HG03432 (cell line): Measurements from ENCODE around the gene INSR.
"Not testable (repeated sequence)": the region's sequence is repeated elsewhere in the genome, so short reads cannot be mapped to it uniquely, and the experiment has no call there.

Experiments
- ATAC-seq: cut with Tn5 transposase; IDR thresholded peaks from one replicate; pipeline ENCODE4 v1.9.1; 2021; ENCODE audit warnings: mild to moderate bottlenecking, moderate library complexity; ENCODE audit not compliant: unreplicated experiment

The INSR gene

DNA sequence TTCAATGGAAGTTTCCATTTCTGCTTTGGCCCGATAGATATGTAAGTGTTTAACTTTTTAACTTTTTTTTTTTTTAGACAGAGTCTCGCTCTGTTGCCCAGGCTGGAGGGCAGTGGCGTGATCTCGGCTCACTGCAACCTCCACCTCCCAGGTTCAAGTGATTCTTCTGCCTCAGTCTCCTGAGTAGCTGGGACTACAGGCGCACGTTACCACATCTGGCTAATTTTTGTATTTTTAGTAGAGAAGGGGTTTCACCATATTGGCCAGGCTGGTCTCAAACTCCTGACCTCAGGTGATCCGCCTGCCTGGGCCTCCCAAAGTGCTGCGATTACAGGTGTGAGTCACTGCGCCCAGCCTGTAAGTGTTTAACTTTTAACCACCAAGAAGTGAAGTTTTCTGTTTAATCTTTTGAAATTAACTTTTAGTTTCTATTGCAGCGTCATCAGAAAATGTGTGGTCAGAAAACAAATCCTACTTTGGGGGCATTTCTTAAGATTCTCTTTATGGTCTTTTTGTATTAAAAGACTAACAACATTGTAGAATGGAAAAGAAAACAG lies 147.0 kb downstream of the INSR start:
- not testable (repeated sequence) for ATAC-seq

DNA sequence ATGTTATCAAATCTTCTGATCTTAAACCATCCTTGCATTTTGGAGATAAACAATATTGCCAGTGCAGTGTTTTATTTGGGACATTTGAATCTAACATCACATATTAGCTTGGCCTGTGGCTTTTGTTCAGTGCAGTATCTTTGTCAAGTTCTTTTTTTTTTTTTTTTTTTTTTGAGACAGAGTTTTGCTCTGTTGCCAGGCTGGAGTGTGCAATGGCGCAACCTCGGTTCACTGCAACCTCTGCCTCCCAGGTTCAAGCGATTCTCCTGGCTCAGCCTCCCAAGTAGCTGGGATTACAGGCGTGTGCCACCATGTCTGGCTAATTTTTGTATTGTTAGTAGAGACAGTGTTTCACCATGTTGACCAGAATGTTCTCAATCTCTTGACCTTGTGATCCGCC lies 148.1 kb downstream of the INSR start:
- ATAC-seq, result not testable (repeated sequence)

DNA sequence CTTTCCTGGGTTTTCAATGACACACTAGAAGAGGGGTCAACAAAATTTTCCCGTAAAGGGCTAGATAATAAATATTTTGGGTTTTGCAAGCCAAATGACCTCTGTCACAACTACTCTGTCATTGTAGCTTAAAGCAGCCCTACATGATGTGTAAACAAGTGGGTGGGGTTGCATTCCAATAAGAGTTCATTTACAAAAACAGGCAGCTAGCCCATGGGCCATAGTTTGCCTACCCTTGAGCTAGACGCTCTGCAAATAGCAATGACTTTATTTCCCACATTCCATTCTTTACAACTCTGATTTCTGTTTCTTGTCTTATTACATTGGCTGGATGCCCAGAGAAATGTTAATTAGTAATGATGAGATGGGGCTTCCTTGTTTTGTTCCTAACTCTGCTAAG lies 148.7 kb downstream of the INSR start:
- no peak for ATAC-seq

DNA sequence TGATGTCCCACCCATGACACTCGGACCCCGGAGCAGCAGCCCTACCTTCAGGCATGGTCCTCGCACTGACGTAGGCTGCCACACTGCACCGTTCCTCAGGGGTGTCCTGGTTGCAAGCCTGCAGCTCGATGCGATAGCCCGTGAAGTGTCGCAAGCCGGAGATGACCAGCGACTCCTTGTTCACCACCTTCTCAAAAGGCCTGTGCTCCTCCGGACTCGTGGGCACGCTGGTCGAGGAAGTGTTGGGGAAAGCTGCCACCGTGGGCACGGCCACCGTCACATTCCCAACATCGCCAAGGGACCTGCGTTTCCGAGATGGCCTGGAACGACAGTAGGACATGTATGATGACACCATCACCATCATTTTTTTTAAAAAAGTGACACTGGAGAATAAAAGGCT lies 151.4 kb downstream of the INSR start:
- no peak for ATAC-seq

DNA sequence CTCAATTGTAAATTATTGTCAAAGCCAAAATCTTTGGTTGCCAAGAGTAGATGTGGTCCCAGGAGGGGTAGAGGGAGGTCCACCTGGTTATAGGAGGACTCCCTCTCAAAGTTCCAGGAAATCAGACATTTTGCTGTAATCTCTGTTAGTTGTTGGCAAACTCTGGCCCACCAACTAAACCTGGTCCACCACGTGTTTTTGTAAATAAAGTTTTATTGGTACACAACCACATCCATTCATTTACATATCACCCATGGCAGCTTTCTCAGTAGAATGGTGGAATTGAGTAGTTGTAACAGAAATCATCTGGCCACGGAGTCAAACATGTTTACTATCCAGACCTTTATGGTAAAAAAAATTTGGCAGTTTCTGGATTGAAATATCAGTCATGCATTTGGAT lies 154.1 kb downstream of the INSR start:
- ATAC-seq, result no peak

DNA sequence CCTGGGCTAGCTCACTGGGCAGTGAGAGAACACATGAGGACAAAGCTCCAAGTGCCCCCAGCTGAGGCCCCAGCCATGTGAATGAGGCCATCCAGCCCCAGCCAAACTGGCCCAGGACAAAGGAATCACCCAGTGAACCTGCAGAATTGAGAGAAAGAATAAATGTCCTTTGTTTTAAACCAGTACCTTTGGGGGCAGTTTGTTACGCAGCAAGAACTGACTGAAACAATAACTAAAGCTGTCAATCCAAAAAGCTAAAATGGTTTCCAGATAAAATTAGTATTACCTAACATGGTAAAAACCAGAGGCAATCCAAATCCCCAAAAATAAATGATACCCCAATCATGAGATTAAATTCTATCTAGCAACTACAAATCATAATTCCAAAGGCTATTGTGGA lies 155.1 kb downstream of the INSR start:
- ATAC-seq, result no peak

DNA sequence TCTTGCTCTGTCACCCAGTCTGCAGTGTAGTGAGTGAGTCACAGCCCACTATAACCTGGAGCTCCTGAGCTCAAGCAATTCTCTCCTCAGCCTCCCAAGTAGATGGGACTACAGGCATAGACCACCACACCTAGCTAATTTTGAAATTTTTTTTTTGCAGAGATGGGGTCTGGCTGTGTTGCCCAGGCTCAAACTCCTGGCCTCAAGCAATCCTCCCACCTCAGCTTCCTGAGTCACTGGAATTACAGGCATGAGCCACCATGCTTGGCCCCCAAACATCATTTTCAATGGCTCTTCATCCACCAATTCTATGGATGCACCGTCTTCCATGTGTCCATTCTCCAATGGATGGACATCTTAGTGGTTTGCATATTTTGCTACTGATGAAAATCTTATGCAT lies 155.8 kb downstream of the INSR start:
- ATAC-seq, result no peak

DNA sequence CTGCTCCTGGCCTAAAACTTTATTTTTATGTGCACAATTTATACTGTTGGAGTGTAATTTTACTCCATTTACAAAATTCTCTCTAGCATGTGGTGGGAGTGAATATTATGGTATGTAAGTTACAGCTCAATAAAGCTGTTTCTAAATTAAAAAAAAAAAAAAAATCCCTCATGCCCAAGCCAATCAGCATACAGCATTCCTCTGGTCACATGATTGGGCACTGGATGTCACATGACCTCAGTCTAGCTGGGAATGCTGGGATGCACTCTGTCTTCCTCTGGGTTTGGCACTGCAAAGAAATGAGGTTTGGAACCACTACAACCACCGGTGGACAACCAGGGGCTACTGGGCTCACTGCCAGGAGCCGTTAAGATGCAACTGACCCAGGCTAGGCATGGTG lies 157.1 kb downstream of the INSR start:
- no peak for ATAC-seq

DNA sequence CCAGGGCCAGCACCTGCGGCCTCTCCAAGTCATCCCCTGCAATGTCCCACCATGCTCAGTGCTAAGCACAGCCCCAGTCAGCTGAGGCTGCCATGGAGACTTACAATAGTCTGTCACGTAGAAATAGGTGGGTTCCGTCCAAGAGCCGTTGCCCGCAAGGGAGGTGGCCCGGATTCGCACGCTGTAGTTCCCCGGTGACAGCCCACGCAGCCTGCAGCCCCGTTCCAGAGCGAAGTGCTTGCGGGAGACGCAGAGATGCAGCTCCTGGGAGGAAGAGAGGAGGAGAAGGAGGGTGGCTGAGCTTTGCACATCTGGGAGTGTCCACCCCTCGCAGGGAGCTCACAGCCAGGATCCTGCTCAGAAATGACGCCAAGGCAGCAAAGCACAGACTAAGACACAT lies 162.2 kb downstream of the INSR start:
- no peak for ATAC-seq

DNA sequence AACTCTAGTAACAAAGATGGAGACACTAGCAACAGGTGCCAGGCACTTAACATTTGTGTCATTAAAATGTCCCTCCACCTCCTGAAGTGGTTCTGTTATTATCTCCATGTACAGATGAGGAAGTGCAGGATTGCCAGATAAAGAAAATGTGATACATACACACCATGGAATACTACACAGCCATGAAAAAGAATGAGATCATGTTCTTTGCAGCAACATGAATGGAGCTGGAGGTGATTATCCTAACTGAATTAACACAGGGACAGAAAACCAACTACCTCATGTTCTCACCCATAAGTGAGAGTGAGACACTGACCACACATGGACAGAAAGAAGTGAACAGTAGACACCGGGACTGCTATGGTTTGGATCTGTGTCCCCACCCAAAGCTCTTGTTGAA lies 164.2 kb downstream of the INSR start:
- ATAC-seq, result no peak

DNA sequence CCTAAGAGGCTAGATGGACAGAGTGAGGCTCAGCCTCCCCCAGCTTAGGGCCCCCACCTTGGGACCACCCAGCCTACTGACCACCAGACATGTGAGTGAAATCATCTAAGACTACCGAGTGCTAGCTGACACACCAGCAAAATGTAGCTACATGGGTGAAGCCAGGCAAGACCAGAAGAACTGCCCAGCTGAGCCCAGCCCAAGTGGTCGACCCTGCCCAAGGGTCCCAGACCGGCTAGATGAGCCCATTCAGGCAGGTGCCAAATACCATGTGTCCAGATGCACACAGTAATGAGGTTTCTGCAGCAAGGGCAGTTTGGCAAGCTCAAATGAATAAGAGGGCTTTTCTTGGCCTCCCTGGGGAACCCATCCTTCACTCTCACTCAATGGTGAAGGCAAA lies 168.1 kb downstream of the INSR start:
- no peak for ATAC-seq

DNA sequence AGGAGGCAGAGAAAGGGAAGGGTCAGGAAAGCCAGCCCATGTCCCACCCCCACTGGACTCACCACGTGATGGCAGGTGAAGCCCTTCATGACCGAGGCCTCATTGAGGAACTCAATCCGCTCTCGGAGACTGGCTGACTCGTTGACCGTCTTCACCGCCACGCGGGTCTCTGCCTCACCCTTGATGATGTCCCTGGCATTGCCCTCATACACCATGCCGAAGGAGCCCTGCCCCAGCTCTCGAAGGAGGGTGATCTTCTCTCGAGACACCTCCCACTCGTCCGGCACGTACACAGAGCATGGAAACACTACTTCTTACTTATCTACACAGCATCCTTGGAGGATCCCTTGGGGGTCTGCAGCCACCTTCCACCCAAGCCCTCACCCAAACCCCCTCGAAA lies 169.0 kb downstream of the INSR start:
- ATAC-seq, result no peak

DNA sequence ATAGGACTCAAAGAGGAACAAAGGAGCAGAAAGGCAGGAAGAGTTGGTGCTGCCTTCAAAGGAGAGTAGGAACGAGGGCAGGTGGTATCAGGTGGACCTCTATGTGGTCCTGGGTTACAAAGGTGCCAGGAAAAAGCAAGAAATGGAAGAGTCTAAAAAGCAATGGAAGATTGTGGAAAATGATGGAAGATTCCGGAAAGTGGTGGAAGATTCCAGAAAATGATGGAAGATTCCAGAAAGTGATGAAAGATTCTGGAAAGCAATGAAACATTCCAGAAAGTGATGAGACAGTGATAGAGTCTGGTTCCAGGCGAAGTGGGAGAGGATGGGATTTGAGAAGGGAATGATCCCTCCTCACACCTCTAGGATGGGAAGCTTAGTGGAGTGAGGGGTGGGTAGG lies 169.4 kb downstream of the INSR start:
- no peak for ATAC-seq

DNA sequence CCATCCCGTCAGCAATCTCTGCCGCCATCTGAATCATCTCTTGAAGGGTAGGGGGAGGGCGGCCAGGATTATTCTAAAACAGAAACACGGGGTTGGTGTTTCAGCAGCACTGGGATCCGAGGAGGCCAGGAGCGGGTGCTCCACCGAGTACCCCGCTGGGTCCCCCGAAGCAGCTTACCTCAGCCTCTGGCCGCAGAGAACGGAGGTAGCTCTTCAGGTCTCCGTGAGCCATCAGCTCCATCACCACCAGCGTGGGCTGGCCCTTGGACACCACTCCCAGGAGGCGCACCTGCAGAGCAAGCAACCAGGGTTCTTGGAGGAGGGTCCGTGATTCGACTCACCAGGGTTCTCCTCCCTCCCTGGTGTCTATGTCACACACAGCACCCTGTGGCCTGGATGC lies 171.5 kb downstream of the INSR start:
- no peak for ATAC-seq

DNA sequence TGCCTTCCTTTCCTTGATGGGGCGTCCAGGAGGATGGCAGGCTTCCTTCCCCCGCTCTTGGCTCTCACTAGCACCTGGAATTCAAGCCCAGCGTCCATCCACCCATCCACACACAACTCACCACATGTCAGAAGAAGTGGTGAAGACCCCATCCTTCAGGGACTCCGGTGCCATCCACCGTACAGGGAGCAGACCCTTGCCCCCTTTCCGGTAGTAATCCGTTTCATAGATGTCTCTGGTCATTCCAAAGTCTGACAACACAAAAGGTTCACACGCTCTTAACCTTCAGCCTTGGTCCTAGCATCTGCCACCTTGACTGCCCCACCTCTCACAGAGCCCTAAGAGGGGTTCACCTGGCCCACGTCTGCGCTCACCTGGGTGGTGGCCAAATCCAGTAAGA lies 173.7 kb downstream of the INSR start:
- no peak for ATAC-seq

DNA sequence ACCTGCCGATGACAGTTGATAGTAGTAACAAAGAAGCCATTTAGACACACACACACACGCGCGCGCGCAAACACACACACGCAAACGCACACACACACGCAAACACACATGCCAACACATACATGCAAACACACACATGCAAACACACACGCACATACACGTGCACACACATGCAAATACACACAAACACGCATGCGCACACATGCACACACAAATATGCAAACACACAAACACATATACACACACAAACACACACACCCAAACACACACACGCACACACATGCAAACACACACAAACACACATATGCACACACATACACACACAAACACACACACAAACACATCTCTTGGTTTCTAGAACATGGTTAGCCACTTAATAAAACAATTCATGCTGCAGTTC lies 174.6 kb downstream of the INSR start:
- no peak for ATAC-seq

DNA sequence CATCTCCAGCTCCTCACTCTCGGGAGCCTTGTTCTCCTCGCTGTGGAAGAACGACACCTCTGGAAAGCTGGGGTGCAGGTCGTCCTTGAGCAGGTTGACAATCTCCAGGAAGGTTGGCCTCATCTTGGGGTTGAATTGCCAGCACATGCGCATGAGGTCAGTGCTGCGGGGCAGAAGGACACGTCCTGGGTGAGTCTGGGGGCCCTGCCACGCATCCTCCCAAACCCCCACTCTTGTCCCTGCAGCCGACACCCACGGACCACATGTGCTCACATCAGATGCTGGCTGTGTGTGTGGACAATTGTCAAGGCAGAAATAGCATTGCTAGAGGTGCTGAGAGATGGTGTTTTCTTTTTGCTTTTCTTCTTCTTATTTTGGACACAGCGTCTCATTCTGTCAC lies 177.0 kb downstream of the INSR start:
- ATAC-seq, result no peak

DNA sequence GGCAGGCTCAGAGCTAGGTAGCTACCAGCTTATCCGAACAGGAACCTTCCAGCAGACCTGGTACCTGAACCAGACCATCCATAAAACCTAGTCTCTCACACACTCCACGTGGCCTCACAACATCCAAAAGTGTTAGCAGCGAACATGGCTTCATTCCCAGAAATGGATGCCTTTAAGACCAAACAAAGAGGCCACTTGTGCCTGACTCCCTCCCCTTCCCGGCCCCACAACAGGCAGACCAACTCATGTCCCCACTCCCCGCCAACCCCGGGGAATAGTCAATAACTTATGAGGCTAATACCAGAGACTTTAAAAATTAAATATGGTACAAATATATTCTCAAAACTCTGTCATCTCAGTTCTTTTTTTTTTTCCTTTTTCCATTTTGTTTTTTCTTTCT lies 178.5 kb downstream of the INSR start:
- ATAC-seq, result no peak

DNA sequence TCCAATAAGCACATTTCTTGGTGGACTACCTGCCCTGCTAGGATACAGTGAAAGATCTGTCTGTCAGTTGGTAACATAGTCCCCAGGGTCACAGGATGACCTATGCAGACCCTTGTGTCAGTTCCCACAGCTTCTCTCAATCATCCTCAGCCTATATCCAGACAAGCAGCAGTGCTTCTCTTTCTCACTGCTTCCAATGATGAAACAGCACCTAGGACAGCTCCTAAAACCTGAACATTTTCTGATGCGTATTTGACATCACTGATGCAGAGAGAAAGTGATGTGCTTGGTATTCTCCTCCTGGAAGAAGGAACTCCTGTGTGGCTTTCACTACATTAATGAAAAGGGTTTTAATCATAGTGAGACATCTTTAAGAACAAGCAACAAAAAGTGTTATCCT lies 181.0 kb downstream of the INSR start:
- ATAC-seq, result no peak

DNA sequence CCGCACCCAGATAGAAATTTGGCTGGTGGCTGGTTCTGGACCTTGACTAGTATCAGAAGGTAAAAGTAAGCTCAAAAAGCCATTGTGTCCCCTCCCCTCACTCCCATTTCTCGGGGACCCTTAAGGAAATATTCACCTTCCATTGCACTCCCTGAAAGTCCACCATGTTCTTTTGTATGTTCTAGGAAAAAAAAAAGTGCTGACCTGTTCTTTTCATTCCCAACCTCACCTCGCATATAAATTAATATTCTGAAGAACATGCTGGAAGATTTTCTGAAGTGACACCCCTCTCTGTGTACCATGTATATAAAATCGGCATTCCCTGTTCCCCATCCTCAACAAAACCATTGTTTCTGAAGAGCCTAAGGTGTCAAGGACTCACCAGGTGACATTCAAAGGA lies 181.5 kb downstream of the INSR start:
- no peak for ATAC-seq

DNA sequence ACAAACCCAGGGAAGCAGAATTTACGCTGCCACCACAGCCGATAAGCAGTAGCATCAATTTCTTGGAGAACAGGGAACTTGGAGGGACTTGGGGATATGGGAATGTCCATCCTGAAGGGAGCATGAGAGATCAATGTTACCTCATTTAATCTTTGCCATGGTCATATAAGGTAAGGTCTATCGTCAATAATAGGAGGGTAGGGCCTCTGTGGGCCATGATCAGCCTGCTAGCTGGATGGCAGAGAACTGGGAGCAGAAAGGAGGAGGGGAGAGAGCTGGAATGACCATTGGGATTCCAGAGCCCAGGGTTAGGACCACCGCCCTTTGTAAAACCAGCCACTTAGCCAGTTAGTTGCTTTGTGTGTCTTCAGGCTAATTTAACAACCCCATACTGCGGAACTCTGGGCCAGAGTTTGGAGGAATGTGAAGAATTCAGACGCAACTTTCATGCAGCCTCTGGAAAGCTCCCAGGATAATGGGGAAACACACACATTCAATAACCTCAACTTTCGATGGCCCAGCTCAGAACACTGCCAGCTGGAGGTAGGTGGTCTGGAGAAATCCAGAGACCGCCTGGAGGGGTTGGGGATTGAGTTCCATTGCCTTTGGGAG lies 184.4 kb downstream of the INSR start:
- ATAC-seq, result no peak

DNA sequence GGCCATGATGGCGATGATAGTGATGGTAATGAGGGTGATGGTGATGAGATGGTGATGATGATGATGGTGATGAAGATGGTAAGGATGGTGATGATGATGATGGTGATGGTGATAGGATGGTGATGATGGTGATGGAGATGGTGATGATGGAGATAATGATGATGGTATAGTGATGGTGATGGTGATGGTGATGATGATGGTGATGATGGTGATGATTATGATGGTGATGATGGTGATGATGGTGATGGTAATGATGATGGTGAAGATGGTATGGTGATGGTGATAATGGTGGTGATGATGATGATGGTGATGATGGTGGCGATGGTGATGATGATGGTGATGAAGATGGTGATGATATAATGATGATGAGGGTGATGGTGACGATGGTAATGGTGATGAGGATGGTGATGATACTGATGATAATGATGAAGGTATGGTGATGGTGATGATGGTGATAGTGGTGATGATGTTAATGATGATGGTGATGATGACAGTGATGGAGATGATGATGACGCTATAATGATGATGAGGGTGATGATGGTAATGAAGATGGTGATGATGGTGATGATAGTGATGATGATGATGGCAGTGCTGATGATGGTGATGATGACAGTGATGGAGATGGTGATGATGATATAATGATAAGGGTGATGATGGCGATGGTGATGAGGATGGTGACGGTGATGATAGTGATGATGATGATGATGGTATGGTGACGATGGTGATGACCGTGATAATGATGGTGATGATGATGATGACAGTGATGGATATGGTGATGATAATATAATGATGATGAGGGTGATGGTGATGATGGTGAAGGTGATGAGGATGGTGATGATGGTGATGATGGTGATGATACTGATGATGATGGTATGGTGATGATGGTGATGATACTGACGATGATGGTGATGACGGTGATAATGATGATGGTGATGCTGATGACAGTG lies 187.2 kb downstream of the INSR start:
- ATAC-seq, result no peak
